ENCODE data around the gene SPACDR.
"Not testable (repeated sequence)": the region's sequence is repeated elsewhere in the genome, so short reads cannot be mapped to it uniquely, and the experiment has no call there.

SPACDR gene, protein sequence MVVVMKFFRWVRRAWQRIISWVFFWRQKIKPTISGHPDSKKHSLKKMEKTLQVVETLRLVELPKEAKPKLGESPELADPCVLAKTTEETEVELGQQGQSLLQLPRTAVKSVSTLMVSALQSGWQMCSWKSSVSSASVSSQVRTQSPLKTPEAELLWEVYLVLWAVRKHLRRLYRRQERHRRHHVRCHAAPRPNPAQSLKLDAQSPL

DNA sequence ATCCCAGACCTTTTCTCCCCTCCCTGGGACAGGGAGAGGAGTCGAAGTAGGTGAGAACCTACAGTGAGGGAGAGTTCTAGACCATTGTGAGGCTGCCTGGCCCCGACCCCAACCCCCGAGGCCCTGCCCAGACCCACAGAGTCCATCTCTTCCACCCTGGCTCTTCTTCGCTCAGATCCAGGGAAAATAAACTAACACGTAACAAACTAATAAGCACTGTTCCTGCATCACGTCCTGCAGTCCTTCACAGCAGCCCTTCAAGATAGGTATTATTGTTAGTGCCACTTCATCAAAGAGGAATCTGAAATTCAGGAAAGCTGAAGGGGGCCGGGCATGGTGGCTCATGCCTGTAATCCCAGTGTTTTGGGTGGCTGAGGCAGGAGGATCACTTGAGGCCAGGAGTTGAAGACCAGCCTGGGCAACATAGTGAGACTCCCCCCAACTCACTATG lies at the start of gene SPACDR:
TSS of gene SPACDR (minus strand) at position 51 of the 451 bp plus-strand sequence. CDS start 235 bp downstream, outside the sequence.
- no peak for DNase-seq

- no peak for DNase-seq
These were observed 49.3 kb upstream of the SPACDR start for GRCh38 chr7:100513212-100513810.

- DNase-seq = no peak
These were observed 46.6 kb upstream of the SPACDR start for GRCh38 chr7:100510437-100511239.

GRCh38 chr7:100509231-100509630 lies 45.2 kb upstream of the SPACDR start:
- peak; percentile 57 for DNase-seq

DNA sequence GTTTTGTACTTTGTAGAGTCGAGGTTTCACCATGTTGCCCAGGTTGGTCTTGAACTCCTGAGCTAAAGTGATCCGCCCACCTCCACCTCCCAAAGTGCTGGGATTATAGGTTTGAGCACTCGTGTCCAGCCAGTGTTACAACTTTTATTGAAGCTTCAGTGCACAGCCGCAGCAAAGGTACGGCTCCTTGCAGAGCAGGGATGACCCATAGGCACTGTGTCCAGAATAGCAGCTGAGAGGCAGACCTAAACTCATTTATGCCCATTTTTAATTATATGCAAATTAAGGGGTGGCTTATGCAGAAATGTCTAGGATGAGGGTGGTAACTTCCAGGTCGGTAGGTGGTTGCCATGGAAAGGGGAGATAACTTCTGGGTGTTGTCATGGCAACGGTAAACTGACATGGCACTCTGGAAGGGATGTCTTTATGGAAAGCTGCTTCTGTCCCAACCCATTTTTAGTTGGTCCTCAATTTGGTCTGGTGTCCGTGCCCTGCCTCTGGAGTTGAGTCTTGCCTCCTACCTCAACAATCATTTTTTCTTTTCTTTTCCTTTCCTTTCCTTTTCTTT lies 42.4 kb upstream of the SPACDR start:
- DNase-seq = no peak

GRCh38 chr7:100504887-100505611 lies 41.0 kb upstream of the SPACDR start:
- DNase-seq = no peak

DNA sequence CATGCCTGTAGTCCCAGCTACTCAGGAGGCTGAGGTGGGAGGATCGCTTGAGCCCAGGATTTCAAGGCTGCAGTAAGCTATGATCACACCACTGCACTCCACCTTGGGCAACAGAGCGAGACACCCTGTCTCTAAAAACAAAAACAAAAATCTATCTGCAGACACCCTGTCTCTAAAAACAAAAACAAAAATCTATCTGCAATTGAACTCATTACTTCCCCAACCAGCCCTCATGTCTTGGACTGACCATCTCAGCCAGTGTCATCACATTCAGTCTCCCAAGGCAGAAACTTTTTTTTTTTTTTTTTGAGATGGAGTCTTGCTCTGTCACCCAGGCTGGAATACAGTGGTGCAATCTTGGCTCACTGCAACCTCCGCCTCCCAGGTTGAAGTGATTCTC lies 40.0 kb upstream of the SPACDR start:
- DNase-seq = not testable (repeated sequence)

GRCh38 chr7:100500743-100501142 lies 36.7 kb upstream of the SPACDR start:
- not testable (repeated sequence) for DNase-seq

DNA sequence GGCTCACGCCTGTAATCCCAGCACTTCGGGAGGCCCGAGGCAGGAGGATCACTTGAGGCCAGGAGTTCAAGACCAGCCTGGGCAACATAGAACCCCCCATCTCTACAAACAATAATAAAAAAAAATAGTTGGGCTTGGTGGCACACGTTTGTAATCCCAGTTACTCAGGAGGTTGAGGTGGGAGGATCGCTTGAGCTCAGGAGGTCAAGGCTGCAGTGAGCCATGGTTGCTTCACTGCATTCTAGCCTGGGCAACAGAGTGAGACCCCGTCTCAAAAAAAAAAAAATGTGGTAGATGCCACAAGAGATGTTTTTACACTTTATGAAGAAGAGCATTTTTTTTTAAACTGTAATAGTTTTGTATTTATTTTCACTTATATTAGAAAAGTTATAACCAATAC lies 32.4 kb upstream of the SPACDR start:
- no peak for DNase-seq

DNA sequence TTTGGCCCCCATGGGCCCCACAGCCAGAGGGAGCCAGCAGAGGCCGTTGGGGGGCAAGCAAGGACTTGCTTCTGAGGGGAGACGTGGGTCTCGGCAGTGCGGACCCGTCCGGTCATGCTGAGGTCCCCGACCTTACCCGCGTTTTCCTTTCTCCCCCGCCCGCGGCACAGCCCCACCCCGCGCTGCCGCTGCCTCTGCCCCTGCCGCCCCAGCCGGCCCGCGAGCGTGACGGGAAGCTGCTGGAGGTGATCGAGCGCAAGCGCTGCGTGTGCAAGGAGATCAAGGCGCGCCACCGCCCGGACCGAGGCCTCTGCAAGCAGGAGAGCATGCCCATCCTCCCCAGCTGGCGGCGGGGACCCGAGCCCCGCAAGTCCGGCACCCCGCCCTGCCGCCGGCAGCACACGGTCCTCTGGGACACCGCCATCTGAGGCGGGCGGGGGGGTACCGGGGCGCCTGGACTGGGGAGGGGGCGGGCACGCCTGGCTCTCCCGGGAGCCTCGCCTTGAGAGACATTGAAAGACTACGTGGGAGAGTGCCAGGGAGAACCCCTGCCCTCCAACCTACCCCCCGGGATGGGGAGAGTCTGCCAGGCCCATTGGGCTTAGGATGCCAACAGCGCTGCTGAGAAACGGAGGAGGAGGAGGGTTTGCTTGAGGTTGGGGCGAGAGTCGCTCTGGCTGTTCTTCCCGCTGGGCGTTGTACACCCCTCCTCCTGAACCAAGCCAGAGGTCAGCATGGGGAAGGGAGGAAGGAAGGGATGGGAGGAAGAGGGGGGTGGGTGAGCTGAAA lies 29.6 kb upstream of the SPACDR start:
- DNase-seq = no peak

DNA sequence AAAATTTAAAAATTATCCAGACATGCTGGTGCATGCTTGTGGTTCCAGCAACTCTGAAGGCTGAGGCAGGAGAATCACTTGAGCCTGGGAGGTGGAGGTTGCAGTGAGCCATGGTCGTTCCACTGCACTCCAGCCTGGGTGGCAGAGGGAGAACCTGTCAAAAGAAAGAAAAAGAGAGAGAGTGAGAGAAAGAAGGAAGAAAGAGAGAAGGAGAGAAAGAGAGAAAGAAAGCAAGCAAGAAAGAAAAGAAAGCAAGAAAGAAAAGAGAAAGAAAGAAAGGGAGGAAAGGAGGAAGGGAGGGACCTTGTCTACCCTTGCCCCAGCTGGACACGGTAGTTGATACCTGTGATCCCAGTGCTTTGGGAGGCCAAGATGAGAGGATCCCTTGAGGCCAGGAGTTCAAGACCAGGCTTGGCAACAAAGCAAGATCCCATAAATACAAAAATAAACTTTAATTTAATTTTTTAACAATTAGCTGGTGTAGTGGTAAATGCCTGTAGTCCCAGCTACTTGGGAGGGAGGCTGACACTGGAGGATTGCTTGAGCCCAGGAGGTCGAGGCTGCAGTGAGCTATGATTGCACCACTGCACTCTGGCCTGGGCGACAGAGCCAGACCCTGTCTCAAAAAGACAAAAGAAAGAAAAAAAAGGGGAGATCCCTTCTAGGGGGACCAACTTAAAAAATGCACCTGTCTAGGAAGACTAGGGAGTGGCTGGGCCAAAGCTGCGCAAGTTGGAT lies 28.8 kb upstream of the SPACDR start:
- no peak for DNase-seq

- DNase-seq = no peak
These were observed 27.1 kb upstream of the SPACDR start for GRCh38 chr7:100491192-100491578.

- DNase-seq = no peak
These were observed 26.6 kb upstream of the SPACDR start for GRCh38 chr7:100490483-100491191.

DNA sequence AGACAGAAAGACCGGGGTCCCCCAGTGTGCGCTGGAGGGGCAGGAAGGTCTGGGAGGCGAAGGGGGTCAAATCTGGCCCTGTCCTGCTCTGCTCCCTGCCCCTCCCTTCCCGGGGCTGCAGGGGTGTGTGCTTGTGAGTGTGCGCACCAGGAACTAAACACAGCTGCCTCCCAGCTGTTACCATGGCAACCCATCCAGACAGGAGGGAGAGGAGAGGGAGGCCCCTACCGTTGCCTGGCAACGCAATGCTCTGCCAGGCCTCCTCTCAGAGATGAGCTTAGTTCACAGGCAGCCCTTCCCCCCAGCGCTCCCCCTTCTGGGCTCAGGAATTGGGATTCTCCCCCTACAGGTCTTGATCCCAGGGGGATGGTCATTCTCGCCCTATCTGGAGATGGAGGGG lies 25.8 kb upstream of the SPACDR start:
- peak; percentile 92 for DNase-seq

GRCh38 chr7:100489121-100489520 lies 25.1 kb upstream of the SPACDR start:
- DNase-seq = no peak

DNA sequence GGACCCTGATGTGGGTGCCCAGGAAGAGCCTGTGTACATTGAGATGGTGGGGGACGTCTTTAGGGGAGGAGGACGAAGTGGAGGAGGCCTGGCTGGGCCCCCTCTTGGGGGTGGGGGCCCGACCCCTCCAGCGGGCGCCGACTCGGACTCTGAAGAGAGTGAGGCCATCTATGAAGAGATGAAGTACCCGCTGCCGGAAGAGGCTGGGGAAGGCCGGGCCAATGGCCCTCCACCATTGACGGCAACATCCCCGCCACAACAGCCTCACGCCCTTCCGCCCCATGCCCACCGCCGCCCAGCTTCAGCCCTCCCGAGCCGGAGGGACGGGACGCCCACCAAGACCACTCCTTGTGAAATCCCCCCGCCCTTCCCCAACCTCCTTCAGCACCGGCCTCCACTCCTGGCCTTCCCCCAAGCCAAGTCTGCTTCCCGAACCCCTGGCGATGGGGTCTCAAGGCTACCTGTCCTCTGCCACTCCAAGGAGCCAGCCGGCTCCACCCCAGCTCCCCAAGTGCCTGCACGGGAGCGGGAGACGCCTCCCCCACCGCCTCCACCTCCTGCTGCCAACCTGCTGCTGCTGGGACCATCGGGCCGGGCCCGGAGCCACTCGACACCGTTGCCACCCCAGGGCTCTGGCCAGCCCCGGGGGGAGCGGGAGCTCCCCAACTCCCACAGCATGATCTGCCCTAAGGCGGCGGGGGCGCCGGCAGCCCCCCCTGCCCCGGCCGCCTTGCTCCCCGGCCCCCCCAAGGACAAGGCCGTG lies 24.5 kb upstream of the SPACDR start:
- DNase-seq = no peak

DNA sequence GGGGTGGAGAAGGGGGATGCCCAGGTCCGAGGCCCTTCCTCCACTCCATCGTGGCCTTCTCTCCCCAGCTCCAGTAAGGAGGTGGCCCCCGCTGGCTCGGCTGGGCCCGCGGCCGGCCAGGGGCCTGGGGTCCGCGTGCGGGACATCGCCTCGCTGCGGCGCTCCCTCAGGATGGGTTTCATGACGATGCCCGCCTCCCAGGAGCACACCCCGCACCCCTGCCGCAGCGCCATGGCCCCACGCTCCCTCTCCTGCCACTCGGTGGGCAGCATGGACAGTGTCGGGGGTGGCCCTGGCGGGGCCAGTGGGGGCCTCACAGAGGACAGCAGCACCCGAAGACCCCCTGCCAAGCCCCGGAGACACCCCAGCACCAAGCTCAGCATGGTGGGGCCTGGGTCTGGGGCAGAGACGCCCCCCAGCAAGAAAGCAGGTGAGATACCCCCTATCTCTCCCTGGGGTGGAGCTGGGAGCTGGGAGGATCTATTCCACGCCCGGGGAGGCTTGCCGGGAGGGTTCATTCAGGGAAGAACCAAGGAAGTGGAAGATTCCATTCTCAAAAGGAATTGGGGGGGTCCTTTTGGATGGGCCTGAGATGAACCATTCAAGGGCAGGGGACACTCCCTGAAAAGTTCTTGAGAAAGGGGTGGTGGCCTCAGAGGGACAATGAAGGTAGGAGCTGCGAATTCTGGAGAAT lies 22.8 kb upstream of the SPACDR start:
- DNase-seq = no peak

- peak; percentile 30 for DNase-seq
These were observed 22.1 kb upstream of the SPACDR start for GRCh38 chr7:100486111-100486636.

DNA sequence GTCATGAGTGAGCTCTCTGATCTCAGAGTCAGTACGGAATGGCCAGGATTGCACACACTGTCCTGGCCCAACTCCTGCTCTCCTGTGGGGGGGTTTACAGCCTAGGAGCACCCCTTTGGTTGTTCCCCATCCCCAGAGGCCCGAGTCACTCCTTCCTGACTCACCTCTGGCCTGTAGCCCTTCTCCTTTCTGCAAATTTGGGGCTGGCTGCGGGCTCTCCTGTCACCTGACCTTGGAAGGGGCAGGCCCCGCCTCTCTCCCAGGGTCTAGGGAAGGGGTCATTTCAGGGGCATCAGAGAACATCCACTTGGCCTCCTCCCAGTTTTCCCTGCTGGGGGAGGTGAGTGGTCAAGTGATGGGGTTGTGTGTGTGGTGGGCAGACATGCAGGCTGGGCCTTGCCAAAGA lies 21.4 kb upstream of the SPACDR start:
- peak; percentile 40 for DNase-seq
